NCI-H2196 (cell line): Measurements from ENCODE around the gene ASS1.

Source experiments
- DNase-seq: peaks from one replicate; lab custom pipeline; 2025; ENCODE audit not compliant: unreplicated experiment; lab: John Stamatoyannopoulos, UW

The ASS1 gene

GRCh38 chr9:130527651-130528310 is 83.0 kb downstream of the ASS1 start:
- no peak for DNase-seq

GRCh38 chr9:130528674-130529073 is 83.9 kb downstream of the ASS1 start:
- DNase-seq = no peak

GRCh38 chr9:130530938-130531337 is 86.2 kb downstream of the ASS1 start:
- DNase-seq = no peak

- no peak for DNase-seq
Measured at GRCh38 chr9:130531670-130532069, 86.9 kb downstream of the ASS1 start.

- no peak for DNase-seq
Measured at GRCh38 chr9:130532426-130533080, 87.8 kb downstream of the ASS1 start.

GRCh38 chr9:130535818-130536521 is 91.2 kb downstream of the ASS1 start:
- no peak for DNase-seq

GRCh38 chr9:130536701-130537107 is 91.9 kb downstream of the ASS1 start:
- DNase-seq = no peak

GRCh38 chr9:130537346-130538050 is 92.7 kb downstream of the ASS1 start:
- no peak for DNase-seq

GRCh38 chr9:130539420-130540223 is 94.9 kb downstream of the ASS1 start:
- DNase-seq = peak; percentile 23

- no peak for DNase-seq
Measured at GRCh38 chr9:130541533-130541932, 96.8 kb downstream of the ASS1 start.

GRCh38 chr9:130542038-130542437 is 97.3 kb downstream of the ASS1 start:
- no peak for DNase-seq

GRCh38 chr9:130542457-130543228 is 97.9 kb downstream of the ASS1 start:
- peak; percentile 18 for DNase-seq

GRCh38 chr9:130543368-130543767 is 98.6 kb downstream of the ASS1 start:
- DNase-seq = no peak

- DNase-seq = no peak
Measured at GRCh38 chr9:130543859-130544258, 99.1 kb downstream of the ASS1 start.

- DNase-seq = no peak
Measured at GRCh38 chr9:130544364-130544763, 99.6 kb downstream of the ASS1 start.

GRCh38 chr9:130548103-130548502 is 103.3 kb downstream of the ASS1 start:
- no peak for DNase-seq

- DNase-seq = peak; percentile 14
Measured at GRCh38 chr9:130549093-130549735, 104.5 kb downstream of the ASS1 start.
